ENCODE data around the gene FNBP1. TPM values are rescaled to one million over a fixed set of nuclear protein-coding genes. Genes with fewer than 3 reads are reported as not detected.

Gene FNBP1
- total RNA-seq, 1 donor from 2014 or later = 80.4 TPM

DNA sequence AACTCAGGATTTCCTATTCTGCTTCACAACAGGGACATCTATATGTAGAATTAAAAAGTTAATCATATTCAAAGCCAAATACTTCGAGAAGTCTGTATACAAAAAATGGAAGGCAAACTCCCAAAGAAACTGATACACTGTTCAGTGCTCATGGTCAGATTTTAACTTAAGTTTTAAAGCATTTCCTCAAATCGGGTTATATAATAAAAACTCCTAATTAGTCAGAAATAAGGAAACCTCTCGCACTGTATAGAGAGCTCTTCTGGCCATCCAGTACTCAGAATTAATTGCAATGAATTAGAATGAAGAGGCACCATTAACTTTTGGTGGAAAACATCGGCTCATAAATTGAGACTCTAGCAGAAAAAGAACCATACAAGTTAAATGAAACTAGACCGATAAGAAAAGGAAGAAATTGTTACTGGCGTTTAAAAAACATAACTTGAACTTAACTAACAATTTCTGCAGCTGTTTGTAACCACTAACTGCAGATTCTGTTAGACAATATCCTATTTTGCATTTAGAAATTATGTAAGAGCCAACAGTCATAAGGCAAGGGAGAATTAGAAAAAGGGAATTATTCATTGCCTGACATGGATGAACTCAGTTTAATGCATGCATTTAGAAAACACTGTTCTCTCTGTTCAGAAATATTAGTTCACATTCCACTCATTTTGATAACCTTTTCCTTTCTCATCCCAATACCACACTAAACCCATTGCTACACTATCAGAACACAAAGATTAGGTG, 96.6 kb downstream of the FNBP1 start:
- TF ChIP-seq CTCF (IDR thresholded peaks at IDR 0.05; ENCODE audit: partially characterized antibody, unreplicated experiment) = no peak
- DNase-seq = no peak
- Mint-ChIP-seq H3K9me3 (ENCODE audit: unreplicated experiment) (peaks cover 3% of the 10 kb centered on the region), H3K4me1 (ENCODE audit: low read depth, unreplicated experiment) (peaks cover 2% of the 10 kb centered on the region), H3K27ac (ENCODE audit: unreplicated experiment) (no peak overlapping the region), H3K36me3 (ENCODE audit: unreplicated experiment) (peaks cover 15% of the 10 kb centered on the region), H3K4me3 (ENCODE audit: unreplicated experiment) (no peak overlapping the region), H3K27me3 (ENCODE audit: unreplicated experiment) (no peaks in the 10 kb centered on the region)

- peaks cover 15% of the 10 kb centered on the region for H3K36me3 Mint-ChIP-seq (ENCODE audit: unreplicated experiment)
- no peak for TF ChIP-seq CTCF (IDR thresholded peaks at IDR 0.05; ENCODE audit: partially characterized antibody, unreplicated experiment)
- no peak for DNase-seq
- peaks cover 3% of the 10 kb centered on the region for H3K9me3 Mint-ChIP-seq (ENCODE audit: unreplicated experiment)
- H3K27me3 Mint-ChIP-seq (ENCODE audit: unreplicated experiment) = no peaks in the 10 kb centered on the region
- H3K4me3 Mint-ChIP-seq (ENCODE audit: unreplicated experiment) = no peak overlapping the region
- H3K4me1 Mint-ChIP-seq (ENCODE audit: low read depth, unreplicated experiment) = peaks cover 2% of the 10 kb centered on the region
- H3K27ac Mint-ChIP-seq (ENCODE audit: unreplicated experiment) = no peak overlapping the region
Measured at GRCh38 chr9:129945314-129945713, 97.7 kb downstream of the FNBP1 start.

DNA sequence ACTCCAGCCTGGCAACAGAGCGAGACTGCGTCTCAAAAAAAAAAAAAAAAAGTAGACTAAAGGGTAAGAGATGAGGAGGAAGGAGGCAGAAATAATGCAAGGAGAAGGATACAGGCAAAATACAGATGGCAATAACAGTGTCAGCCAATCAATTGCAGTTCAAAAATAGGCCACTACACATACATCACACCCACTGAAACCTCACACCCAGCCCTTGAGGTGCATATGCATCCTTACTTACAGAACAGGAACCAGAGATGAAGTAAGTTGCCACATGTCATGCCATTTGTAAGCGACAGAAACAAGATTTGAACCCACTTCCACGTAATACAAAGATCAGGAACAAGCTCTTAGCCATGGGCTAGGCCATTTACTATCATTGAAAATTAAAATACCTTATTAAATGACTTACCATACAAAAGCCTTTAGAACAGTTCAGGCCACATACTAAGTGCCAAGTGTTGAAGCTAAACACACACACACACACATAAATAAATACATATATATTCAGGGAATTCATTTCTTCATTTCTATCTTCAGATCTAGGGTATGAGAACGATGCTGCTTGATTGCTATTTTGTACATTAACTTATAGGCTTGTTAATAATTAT, 98.4 kb downstream of the FNBP1 start:
- peaks cover 1% of the 10 kb centered on the region for H3K9me3 Mint-ChIP-seq (ENCODE audit: unreplicated experiment)
- TF ChIP-seq CTCF (IDR thresholded peaks at IDR 0.05; ENCODE audit: partially characterized antibody, unreplicated experiment) = peak; percentile 9
- H3K27me3 Mint-ChIP-seq (ENCODE audit: unreplicated experiment) = no peaks in the 10 kb centered on the region
- no peak overlapping the region for H3K4me3 Mint-ChIP-seq (ENCODE audit: unreplicated experiment)
- peaks cover 15% of the 10 kb centered on the region for H3K36me3 Mint-ChIP-seq (ENCODE audit: unreplicated experiment)
- H3K27ac Mint-ChIP-seq (ENCODE audit: unreplicated experiment) = peak overlapping the region; percentile 48
- no peak for DNase-seq
- H3K4me1 Mint-ChIP-seq (ENCODE audit: low read depth, unreplicated experiment) = peaks cover 3% of the 10 kb centered on the region

GRCh38 chr9:129939431-129939830, 103.6 kb downstream of the FNBP1 start:
- Mint-ChIP-seq H3K9me3 (ENCODE audit: unreplicated experiment) (peaks cover 6% of the 10 kb centered on the region), H3K27ac (ENCODE audit: unreplicated experiment) (peak overlapping the region; percentile 90), H3K4me1 (ENCODE audit: low read depth, unreplicated experiment) (peaks cover 14% of the 10 kb centered on the region), H3K27me3 (ENCODE audit: unreplicated experiment) (no peaks in the 10 kb centered on the region), H3K36me3 (ENCODE audit: unreplicated experiment) (peaks cover 15% of the 10 kb centered on the region), H3K4me3 (ENCODE audit: unreplicated experiment) (peak overlapping the region; percentile 32)
- no peak for DNase-seq
- no peak for TF ChIP-seq CTCF (IDR thresholded peaks at IDR 0.05; ENCODE audit: partially characterized antibody, unreplicated experiment)

Data from glutamatergic neuron (in vitro differentiated cells).